ENCODE measurements around the gene ATP8A2. TPM values are rescaled to one million over a fixed set of nuclear protein-coding genes. Genes with fewer than 3 reads are reported as not detected.

Gene ATP8A2
- total and polyA plus RNA-seq, 3 donors from 2014 or later: 14.2 to 38.3 (median 16.5) TPM

DNA sequence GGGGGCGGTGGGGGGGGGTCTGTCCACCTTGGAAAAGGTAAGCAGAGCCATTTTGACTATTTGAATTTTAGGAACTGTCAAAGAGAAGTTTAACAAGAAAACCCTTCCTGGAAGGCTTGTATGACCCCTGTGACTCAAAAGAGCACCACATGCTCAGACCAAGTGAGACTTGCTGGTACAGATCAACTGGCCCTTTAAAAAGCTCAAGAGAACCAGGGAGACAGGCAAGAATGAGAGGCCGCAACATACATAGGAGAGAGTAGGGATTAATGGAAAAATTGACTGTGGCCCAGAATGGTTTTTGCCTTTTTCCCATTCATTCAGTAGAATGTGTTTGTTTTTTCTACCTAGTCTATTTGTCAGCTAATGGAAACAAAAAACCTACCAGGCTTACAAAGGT lies 26.2 kb upstream of the ATP8A2 start:
- TF ChIP-seq POLR2A (IDR thresholded peaks at IDR 0.05) (no peak), CTCF (IDR thresholded peaks at IDR 0.05) (no peak)
- Histone ChIP-seq H3K9me3 (no peaks in the 10 kb centered on the region), H3K27ac (no peak overlapping the region), H3K4me3 (no peak overlapping the region), H3K36me3 (ENCODE audit: low read depth, missing control alignments) (no peaks in the 10 kb centered on the region), H3K4me1 (no peaks in the 10 kb centered on the region), H3K27me3 (no peaks in the 10 kb centered on the region)
- intact Hi-C loops (cut with DNase I; ENCODE audit: low total_unique reads): no loop called here
- DNase-seq: no peak
- 88 to 94% methylated on average over 2 of the region's 2 CpGs for WGBS, 2 donors

DNA sequence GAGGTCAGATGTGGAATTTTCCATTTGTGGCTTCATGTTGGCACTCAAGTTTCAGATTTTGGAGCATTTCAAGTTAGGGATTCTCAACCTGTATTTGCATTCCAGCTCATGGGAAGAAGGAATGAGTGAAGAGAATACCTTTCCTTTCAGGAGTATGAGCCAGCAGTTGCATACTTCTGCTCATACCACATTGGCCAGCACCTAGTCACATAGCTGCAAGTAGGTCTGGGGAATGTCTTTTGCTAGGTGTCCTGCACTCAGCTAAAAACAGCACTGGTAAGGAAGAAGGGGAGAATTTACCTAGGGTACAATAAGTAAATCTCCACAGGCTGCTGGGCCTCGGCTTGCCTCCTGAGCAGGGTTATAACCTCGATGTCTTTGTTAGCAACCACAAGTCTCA lies 24.6 kb upstream of the ATP8A2 start:
- intact Hi-C loops (cut with DNase I; ENCODE audit: low total_unique reads): no loop called here
- no peaks in the 10 kb centered on the region for H3K9me3 ChIP-seq
- no peak overlapping the region for H3K27ac ChIP-seq
- H3K27me3 ChIP-seq: no peaks in the 10 kb centered on the region
- no peak for DNase-seq
- no peaks in the 10 kb centered on the region for H3K36me3 ChIP-seq (ENCODE audit: low read depth, missing control alignments)
- H3K4me1 ChIP-seq: no peaks in the 10 kb centered on the region
- WGBS, 2 donors: 74 to 78% methylated on average over 2 of the region's 2 CpGs
- no peak overlapping the region for H3K4me3 ChIP-seq
- TF ChIP-seq POLR2A (IDR thresholded peaks at IDR 0.05) (no peak), CTCF (IDR thresholded peaks at IDR 0.05) (no peak)

DNA sequence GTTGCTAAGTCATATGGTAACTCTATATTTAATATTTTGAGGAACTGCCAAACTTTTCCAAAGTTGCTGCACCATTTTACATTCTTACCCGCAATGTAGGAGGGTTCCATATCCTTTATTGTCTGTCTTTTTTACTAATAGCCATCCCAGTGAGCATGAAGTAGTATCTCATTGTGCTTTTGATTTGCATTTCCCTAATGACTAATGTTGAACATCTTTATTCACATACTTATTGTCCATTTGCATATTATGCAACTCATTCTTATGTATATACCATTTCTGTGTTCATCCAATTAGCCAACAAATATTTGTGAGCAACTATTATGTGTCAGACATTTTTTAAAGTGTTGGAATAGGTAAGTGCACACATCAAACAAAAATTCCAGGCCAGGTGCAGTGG lies 20.4 kb upstream of the ATP8A2 start:
- no peaks in the 10 kb centered on the region for H3K36me3 ChIP-seq (ENCODE audit: low read depth, missing control alignments)
- TF ChIP-seq POLR2A (IDR thresholded peaks at IDR 0.05) (no peak), CTCF (IDR thresholded peaks at IDR 0.05) (no peak)
- no peaks in the 10 kb centered on the region for H3K27me3 ChIP-seq
- intact Hi-C loops (cut with DNase I; ENCODE audit: low total_unique reads): no loop called here
- DNase-seq: no peak
- no peaks in the 10 kb centered on the region for H3K9me3 ChIP-seq
- no peak overlapping the region for H3K4me3 ChIP-seq
- WGBS, 2 donors: 71 to 97% methylated on average over 1 of the region's 1 CpG
- H3K27ac ChIP-seq: no peak overlapping the region
- no peaks in the 10 kb centered on the region for H3K4me1 ChIP-seq

DNA sequence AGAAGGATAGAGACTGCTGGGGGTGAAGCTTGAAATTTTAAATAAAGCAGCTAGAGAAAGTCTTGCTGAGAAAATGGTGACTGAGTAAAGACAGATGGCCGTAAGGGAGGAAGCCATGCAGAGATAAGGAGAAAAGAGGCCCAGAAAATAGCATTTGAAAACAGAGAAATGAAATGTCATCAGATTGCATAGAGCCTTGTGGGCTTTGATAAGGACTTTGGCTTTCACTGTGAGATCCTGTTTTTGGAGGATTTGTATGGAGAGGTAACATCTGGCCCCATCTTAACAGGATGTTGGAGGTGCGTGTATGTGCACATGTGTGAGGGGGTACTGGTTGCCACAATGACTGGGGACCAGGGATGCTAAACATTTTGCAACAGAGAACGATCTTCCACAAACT lies 19.5 kb upstream of the ATP8A2 start:
- WGBS, 2 donors: 36 to 51% methylated on average over 3 of the region's 3 CpGs
- Histone ChIP-seq H3K27ac (no peak overlapping the region), H3K36me3 (ENCODE audit: low read depth, missing control alignments) (no peaks in the 10 kb centered on the region), H3K4me3 (no peak overlapping the region), H3K4me1 (no peaks in the 10 kb centered on the region), H3K27me3 (no peaks in the 10 kb centered on the region), H3K9me3 (no peaks in the 10 kb centered on the region)
- TF ChIP-seq POLR2A (IDR thresholded peaks at IDR 0.05) (no peak), CTCF (IDR thresholded peaks at IDR 0.05) (no peak)
- intact Hi-C loops (cut with DNase I; ENCODE audit: low total_unique reads): no loop called here
- no peak for DNase-seq

- H3K4me3 ChIP-seq: no peak overlapping the region
- no peaks in the 10 kb centered on the region for H3K27me3 ChIP-seq
- H3K36me3 ChIP-seq (ENCODE audit: low read depth, missing control alignments): no peaks in the 10 kb centered on the region
- WGBS, 2 donors: 35 to 57% methylated on average over 4 of the region's 4 CpGs
- intact Hi-C loops (cut with DNase I; ENCODE audit: low total_unique reads): no loop called here
- H3K27ac ChIP-seq: no peak overlapping the region
- no peaks in the 10 kb centered on the region for H3K4me1 ChIP-seq
- no peaks in the 10 kb centered on the region for H3K9me3 ChIP-seq
- no peak for TF ChIP-seq POLR2A (IDR thresholded peaks at IDR 0.05)
- TF ChIP-seq CTCF (IDR thresholded peaks at IDR 0.05): no peak
- DNase-seq: no peak
These were observed 19.0 kb upstream of the ATP8A2 start for GRCh38 chr13:25352806-25353205.

Data from testis (tissue), 3 donors.